HepG2 (cell line): Measurements from ENCODE around the gene DLG4. TPM values are rescaled to one million over a fixed set of nuclear protein-coding genes. Genes with fewer than 3 reads are reported as not detected.

Experiments used
- ATAC-seq: fragments of 200-7000 bp; cut with Tn5 transposase; 3 replicates; pipeline ENCODE4 v1.9.1; 2020; ENCODE audit warnings: mild to moderate bottlenecking, moderate library complexity
- BruUV-seq: library from RNA; stranded (reverse); fragments of 400-500 nt; replicated peaks from 2 replicates; lab custom pipeline; 2021; lab: Mats Ljungman, UMichigan
- CTCF ChIA-PET: fragments of 300-600 bp; formaldehyde crosslinking; extraction: SDS; loops from one replicate; lab custom pipeline; 2021; ENCODE audit warnings: low total read pairs, inconsistent platforms, low intra/inter-chr PET ratio; lab: Yijun Ruan, JAX
- POLR2A ChIA-PET: fragments of 350-600 bp; sonication (Branson Sonifier 250); formaldehyde crosslinking; loops from one replicate; lab custom pipeline; 2020; ENCODE audit warnings: antibody characterized with exemption, inconsistent platforms; lab: Yijun Ruan, JAX
- DNase-seq: peaks from one replicate; pipeline ENCODE4 v3.0.0-alpha.2; 2015; ENCODE audit warnings: low spot score
- FAIRE-seq: peaks from 3 replicates; lab custom pipeline; 2011; peaks lifted over from hg19 to GRCh38; lab: Jason Lieb, UNC
- H2AFZ ChIP-seq: one replicate; pipeline ENCODE4 v1.6.1; 2011; ENCODE audit warnings: low read length, inconsistent platforms
- H3K27ac ChIP-seq: fragments of 300-600 bp; 3 replicates; pipeline ENCODE4 v1.8.0; 2011; ENCODE audit warnings: mixed run types, mild to moderate bottlenecking, mixed read lengths, low read length, inconsistent platforms; ENCODE audit not compliant: insufficient read depth; ENCODE audit errors: extremely low read length
- H3K27me3 ChIP-seq, 2 experiments: fragments of 200-600 bp in 1 of 2; 2 replicates in 1 of 2; 3 replicates in 1 of 2; pipeline versions ENCODE4 v1.6.0 to v1.8.0; 2011; ENCODE audit warnings: low read length in 2 of 2, mild to moderate bottlenecking in 2 of 2, moderate library complexity in 2 of 2, inconsistent platforms in 1 of 2; ENCODE audit not compliant: insufficient read depth in 2 of 2, control insufficient read depth in 1 of 2
- H3K36me3 ChIP-seq, 2 experiments: fragments of 200-600 bp in 1 of 2; replicated peaks in 1 of 2; 2 replicates in 1 of 2; 3 replicates in 1 of 2; pipeline versions ENCODE4 v1.5.1 to v1.8.0; 2011; ENCODE audit warnings: low read length in 2 of 2, inconsistent platforms in 1 of 2; ENCODE audit not compliant: insufficient read depth in 2 of 2, control insufficient read depth in 1 of 2
- H3K4me1 ChIP-seq: 2 replicates; pipeline ENCODE4 v1.5.1; 2012; ENCODE audit warnings: low read length, inconsistent platforms; ENCODE audit not compliant: insufficient read depth
- H3K4me2 ChIP-seq: 2 replicates; pipeline ENCODE4 v1.6.0; 2011; ENCODE audit warnings: low read depth, low read length, inconsistent platforms
- H3K4me3 ChIP-seq, 3 experiments: fragments of 200-600 bp in 1 of 3; sonication (generic), shearing (Covaris generic) in 1 of 3; replicated peaks in 1 of 3; 2 replicates each; pipeline ENCODE4 v1.5.1; 2011 to 2016; ENCODE audit warnings: low read length in 3 of 3, inconsistent platforms in 2 of 3, low read depth in 2 of 3, mild to moderate bottlenecking in 2 of 3, control low read depth in 1 of 3, mixed read lengths in 1 of 3; ENCODE audit not compliant: insufficient read depth in 1 of 3
- H3K79me2 ChIP-seq: one replicate; pipeline ENCODE4 v1.6.1; 2011; ENCODE audit warnings: low read length, inconsistent platforms; ENCODE audit not compliant: insufficient read depth
- H3K9ac ChIP-seq: 2 replicates; pipeline ENCODE4 v1.6.0; 2011; ENCODE audit warnings: mild to moderate bottlenecking, low read depth, low read length, inconsistent platforms; ENCODE audit not compliant: insufficient read depth
- H3K9me3 ChIP-seq: 2 replicates; pipeline ENCODE4 v1.5.1; 2012; ENCODE audit warnings: mild to moderate bottlenecking, low read length
- H4K20me1 ChIP-seq: 2 replicates; pipeline ENCODE4 v1.6.0; 2011; ENCODE audit warnings: inconsistent platforms, mild to moderate bottlenecking, low read length, moderate library complexity; ENCODE audit not compliant: insufficient read depth
- HNRNPK ChIP-seq: fragments of 200-400 bp; formaldehyde crosslinking; IDR thresholded peaks from 2 replicates; pipeline ENCODE4 v1.6.1; 2018; ENCODE audit warnings: low read length, low read depth, moderate library complexity, mild to moderate bottlenecking; ENCODE audit not compliant: poor library complexity, severe bottlenecking
- SRSF4 ChIP-seq: fragments of 200-400 bp; formaldehyde crosslinking; IDR thresholded peaks from one replicate; pipeline ENCODE4 v1.6.1; 2018; ENCODE audit warnings: mild to moderate bottlenecking, low read depth, low read length, moderate library complexity; ENCODE audit not compliant: poor library complexity, severe bottlenecking
- ZNF432 ChIP-seq: sonication (generic); formaldehyde crosslinking; IDR thresholded peaks from 2 replicates; pipeline ENCODE4 v1.5.0; 2020; ENCODE audit warnings: missing genetic modification reagents, mild to moderate bottlenecking, borderline replicate concordance
- ZSCAN25 ChIP-seq: sonication (generic); formaldehyde crosslinking; IDR thresholded peaks from 2 replicates; pipeline ENCODE4 v1.8.0; 2022; ENCODE audit warnings: mild to moderate bottlenecking, missing genetic modification reagents
- WGBS: methylation state at CpG from one replicate; pipeline ENCODE4 v1.1.6; 2017; ENCODE audit warnings: low lambda C conversion rate; 5-methylcytosine and 5-hydroxymethylcytosine counted together
- in situ Hi-C: cut with HindIII; loops from 2 replicates; pipeline ENCODE4 v1.10.0; 2017; ENCODE audit warnings: low pct_unique_long_range_greater_than_20kb; ENCODE audit not compliant: extremely low pct_ligation_motif_present
- intact Hi-C: fragments of 100-400 bp; cut with micrococcal nuclease; formaldehyde crosslinking; loops from one replicate; pipeline ENCODE4 v1.10.0; 2022; ENCODE audit not compliant: unreplicated experiment
- polyA plus RNA-seq, 8 experiments: library from polyadenylated mRNA; depleted of rRNA in 3 of 8; stranded (reverse) in 7 of 8; unstranded in 1 of 8; fragments of >200 nt; fragmentation: Illumina TruSeq in 4 of 8; extraction: Trizol in 4 of 8; gene quantifications; 2 replicates each; pipeline versions ENCODE4 v1.2.1 to v1.2.3, GENCODE V29; 2011 to 2016; ENCODE audit warnings: low read depth in 4 of 8, missing spikeins in 1 of 8, mixed read lengths in 1 of 8; ENCODE audit not compliant: insufficient read depth in 1 of 8
- total RNA-seq, 5 experiments: library from RNA; depleted of rRNA; stranded (reverse); fragments of >200 nt; fragmentation: Illumina TruSeq; extraction: Trizol; gene quantifications; 2 replicates each; pipeline ENCODE4 v1.2.3, GENCODE V29; 2016; ENCODE audit warnings: low read depth in 1 of 5

Gene DLG4
- total and polyA plus RNA-seq, 2 of the 13 experiments (the other 11 are each of a cell fraction or from before 2014, with no cell fraction given), result 0.71 to 4.3 TPM

DNA sequence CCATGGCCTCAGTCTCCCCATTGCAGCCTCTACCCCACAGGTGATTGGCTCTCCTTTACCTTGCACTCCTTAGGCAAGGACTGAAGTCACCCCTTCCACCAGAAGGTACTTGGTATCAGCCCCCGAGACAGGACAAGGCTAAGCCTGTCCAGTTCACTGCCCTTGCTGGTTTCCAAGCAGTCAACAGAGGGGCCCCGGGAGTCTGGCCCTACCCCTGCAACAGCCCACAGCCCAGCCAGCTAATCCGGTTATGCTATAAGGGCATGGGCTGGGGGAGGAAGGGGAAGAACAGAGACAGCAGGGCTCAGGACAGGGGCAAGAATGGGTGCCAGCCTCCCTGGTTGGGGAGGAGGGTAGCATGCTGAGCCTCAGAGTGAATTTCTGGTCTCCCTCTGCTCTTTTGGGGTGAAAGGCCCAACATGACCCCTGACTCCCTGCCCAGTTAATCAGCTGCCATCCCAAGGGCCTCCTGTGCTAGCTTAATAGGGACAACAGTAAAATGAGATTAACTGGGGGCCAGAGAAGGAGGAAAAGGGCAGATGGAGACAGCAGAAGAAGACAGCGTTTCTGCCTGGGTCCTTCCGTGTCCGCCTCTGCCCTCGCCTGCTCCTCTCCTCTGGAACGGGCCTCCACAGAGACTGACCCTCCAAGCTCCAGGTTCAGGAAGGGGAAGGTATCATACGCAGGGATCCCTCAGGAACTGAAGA is 10.7 kb downstream of the DLG4 start:
- intact Hi-C loops, result no loop called here
- peak; percentile 19; the same call in 2 of the 3 replicates for ATAC-seq

DNA sequence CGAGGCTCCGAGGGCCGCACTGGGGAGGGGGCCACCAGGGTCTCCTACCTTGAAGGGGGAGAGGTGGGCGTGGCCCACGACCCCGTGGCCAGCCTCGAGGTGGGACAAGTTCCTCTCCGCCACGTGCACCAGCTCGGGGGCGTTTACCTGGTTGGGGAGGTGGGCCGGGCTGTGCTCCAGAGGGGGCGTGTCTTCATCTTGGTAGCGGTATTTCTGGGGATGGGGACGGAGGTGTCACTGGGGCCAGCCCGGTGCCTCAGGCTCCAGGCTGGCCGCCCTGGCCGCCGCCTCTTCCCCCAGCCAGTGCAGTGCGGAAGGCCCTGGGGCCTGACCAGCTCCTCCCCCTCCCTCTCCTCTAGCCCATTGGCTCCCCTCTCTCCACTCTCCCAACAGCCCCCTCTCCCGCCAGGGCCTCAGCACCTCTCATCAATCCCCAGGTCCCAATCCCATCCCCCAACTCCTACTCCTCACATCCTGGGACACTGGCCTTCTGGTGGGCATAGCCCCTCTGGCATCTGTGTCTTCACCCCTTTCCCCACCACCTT is 11.5 kb downstream of the DLG4 start:
- in situ Hi-C loops, result no loop called here
- BruUV-seq, result no TSS peak
- intact Hi-C loops, result no loop called here
- 63% methylated on average over 15 of the region's 21 CpGs for WGBS
- FAIRE-seq (no peak), DNase-seq (no peak), ATAC-seq (peak; percentile 31; the same call in 2 of the 3 replicates)
- Histone ChIP-seq H3K27ac (no peak overlapping the region), H4K20me1 (no peaks in the 10 kb centered on the region), H3K4me2 (no peak overlapping the region), H3K9ac (no peak overlapping the region), H2AFZ (no peak overlapping the region), H3K9me3 (no peaks in the 10 kb centered on the region), H3K79me2 (no peaks in the 10 kb centered on the region), H3K27me3 (peaks cover 0 to 9% of the 10 kb centered on the region in 2 experiments; a peak in 2 of 5 replicates), H3K36me3 (no peaks in the 10 kb centered on the region), H3K4me3 (no peak overlapping the region), H3K4me1 (no peaks in the 10 kb centered on the region)
- no peak for TF ChIP-seq ZSCAN25 (CRISPR knock-in tag)
- TF ChIP-seq HNRNPK, result peak; percentile 21
- POLR2A ChIA-PET, result no interaction called here
- CTCF ChIA-PET, result no interaction called here

More for the DNA sequence above, 10.7 kb downstream of the DLG4 start:
- no peak overlapping the region for H3K4me2 ChIP-seq
- BruUV-seq, result no TSS peak
- no peaks in the 10 kb centered on the region for H4K20me1 ChIP-seq
- H3K4me1 ChIP-seq, result peaks cover 5% of the 10 kb centered on the region
- ChIA-PET POLR2A (no interaction called here), CTCF (no interaction called here)
- H3K27me3 ChIP-seq, result peaks cover 0 to 9% of the 10 kb centered on the region in 2 experiments; a peak in 2 of 5 replicates
- in situ Hi-C loops, result no loop called here
- no peak for DNase-seq
- H3K4me3 ChIP-seq, result no peak overlapping the region
- 59% methylated on average over 7 of the region's 9 CpGs for WGBS
- no peak for FAIRE-seq
- no peaks in the 10 kb centered on the region for H3K36me3 ChIP-seq
- no peaks in the 10 kb centered on the region for H3K9me3 ChIP-seq
- H3K27ac ChIP-seq, result no peak overlapping the region
- no peak overlapping the region for H2AFZ ChIP-seq
- no peak overlapping the region for H3K9ac ChIP-seq
- H3K79me2 ChIP-seq, result no peaks in the 10 kb centered on the region
- no peak for TF ChIP-seq ZNF432 (CRISPR knock-in tag)
- no peak for TF ChIP-seq SRSF4
